ENCODE data around the gene GYS1.

Gene GYS1

DNA sequence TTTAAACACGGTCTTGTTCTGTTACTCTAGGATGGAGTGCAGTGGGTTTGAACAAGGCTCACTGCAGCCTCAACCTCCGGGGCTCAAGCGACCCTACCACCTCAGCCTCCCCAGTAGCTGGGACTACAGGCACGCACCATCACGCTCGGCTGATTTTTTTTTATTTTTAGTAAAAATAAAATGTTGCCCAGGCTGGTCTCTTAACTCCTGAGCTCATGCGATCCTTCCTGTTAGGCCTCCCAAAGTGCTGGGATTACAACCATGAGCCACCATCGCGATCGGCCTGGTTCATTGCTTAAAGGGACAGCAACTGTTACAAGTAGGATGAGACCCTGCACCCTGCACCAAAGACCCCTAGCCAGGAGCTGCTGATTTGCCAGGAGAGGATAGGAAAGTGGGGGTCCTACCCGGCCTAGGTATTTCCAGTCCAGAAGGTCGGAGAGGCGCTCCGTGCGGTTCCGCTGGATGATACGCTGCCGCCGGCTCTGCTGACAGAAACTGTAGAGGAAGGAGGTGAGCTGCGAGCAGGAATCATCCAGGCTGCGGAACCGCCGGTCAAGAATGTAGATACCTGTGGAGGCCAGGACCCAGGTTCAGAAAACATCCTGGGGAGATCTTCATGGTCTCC is 22.9 kb downstream of the GYS1 start:
- H3K9me3 ChIP-seq (ENCODE audit: control insufficient read depth, low read length), result no peaks in the 10 kb centered on the region
- no peaks in the 10 kb centered on the region for H3K27me3 ChIP-seq (ENCODE audit: control insufficient read depth, insufficient read depth, low read length, poor library complexity, severe bottlenecking)
- peaks cover 5% of the 10 kb centered on the region for H3K4me1 ChIP-seq (ENCODE audit: control insufficient read depth, insufficient read depth, low read length)
- H3K36me3 ChIP-seq (ENCODE audit: control insufficient read depth, insufficient read depth, low read length), result peaks cover 26% of the 10 kb centered on the region
- WGBS, 2 experiments, result 95 to 97% methylated on average over 23 of the region's 23 CpGs
- H3K4me3 ChIP-seq (ENCODE audit: insufficient read depth, low read depth, low read length), result no peak overlapping the region
- H3K27ac ChIP-seq (ENCODE audit: insufficient read depth, low read depth, low read length, poor library complexity, severe bottlenecking), result no peak overlapping the region

DNA sequence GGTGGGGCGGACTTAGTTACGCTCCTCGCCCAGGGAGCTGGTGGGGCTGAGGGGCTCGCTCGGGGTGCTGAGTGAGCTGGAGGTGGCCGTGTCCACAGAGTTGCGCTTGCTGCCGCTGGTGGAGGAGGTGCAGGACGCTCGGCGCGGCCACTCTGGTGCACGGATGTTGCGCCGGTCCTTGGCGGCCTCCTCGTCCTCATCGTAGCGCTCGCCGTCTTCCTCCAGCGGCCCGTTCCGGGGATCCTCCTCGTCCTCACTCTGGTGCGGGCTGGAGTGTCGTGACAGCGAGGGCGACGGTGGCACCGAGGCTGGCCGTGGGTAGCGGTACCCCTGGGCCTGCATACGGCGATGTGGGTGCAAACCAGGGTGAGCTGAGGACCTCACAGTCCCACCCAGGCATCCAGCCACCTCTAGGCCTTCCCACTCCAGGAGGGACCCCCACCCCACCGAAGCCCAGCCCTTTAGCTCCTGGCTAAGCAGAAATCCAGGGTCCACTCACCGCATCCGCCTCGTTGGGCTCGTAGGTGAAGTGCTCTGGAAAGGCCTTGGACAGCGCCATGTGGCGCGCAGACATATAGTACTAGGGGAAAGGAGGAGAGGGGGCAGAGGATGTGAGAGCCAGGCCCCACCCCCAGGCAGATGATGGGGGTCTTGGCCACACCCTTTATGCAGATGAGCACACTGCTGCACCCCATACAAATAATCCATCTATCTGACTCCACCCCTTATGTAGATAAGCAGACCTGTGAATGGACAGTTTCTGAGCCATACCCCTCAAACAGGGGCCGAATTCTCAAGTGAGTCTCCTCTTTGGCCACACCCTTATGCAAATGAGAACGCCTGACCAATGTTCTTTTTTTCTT is 23.6 kb downstream of the GYS1 start:
- Histone ChIP-seq H3K36me3 (ENCODE audit: control insufficient read depth, insufficient read depth, low read length) (peaks cover 25% of the 10 kb centered on the region), H3K4me1 (ENCODE audit: control insufficient read depth, insufficient read depth, low read length) (peaks cover 8% of the 10 kb centered on the region), H3K4me3 (ENCODE audit: insufficient read depth, low read depth, low read length) (no peak overlapping the region), H3K27me3 (ENCODE audit: control insufficient read depth, insufficient read depth, low read length, poor library complexity, severe bottlenecking) (no peaks in the 10 kb centered on the region), H3K27ac (ENCODE audit: insufficient read depth, low read depth, low read length, poor library complexity, severe bottlenecking) (no peak overlapping the region), H3K9me3 (ENCODE audit: control insufficient read depth, low read length) (no peaks in the 10 kb centered on the region)
- 96% methylated on average over 45 of the region's 45 CpGs for whole genome bisulfite sequencing, 2 experiments

DNA sequence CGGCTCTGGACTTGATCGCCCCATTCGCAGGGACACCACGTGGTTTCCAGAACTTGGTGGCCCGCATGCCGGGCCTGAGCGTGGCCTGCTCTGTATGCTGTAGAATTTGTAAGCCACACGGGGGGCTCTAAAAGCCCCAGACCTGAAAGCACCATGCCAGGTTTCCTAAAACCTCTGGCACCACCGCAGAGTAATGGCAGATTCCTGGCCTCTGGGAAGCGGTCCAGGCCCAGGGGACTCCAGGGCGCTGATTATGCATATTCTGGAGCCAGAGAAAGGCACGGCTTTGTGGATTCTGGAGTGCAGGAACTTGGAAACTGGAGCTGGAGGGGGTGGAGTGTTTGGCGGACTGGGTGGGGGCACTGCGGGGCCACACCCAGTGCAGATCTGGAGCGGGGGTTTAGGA is 24.3 kb downstream of the GYS1 start:
- Histone ChIP-seq H3K27me3 (ENCODE audit: control insufficient read depth, insufficient read depth, low read length, poor library complexity, severe bottlenecking) (no peaks in the 10 kb centered on the region), H3K27ac (ENCODE audit: insufficient read depth, low read depth, low read length, poor library complexity, severe bottlenecking) (no peak overlapping the region), H3K9me3 (ENCODE audit: control insufficient read depth, low read length) (no peaks in the 10 kb centered on the region), H3K4me1 (ENCODE audit: control insufficient read depth, insufficient read depth, low read length) (peaks cover 15% of the 10 kb centered on the region), H3K4me3 (ENCODE audit: insufficient read depth, low read depth, low read length) (no peak overlapping the region), H3K36me3 (ENCODE audit: control insufficient read depth, insufficient read depth, low read length) (peaks cover 19% of the 10 kb centered on the region)
- WGBS, 2 experiments, result 95 to 97% methylated on average over 15 of the region's 15 CpGs

DNA sequence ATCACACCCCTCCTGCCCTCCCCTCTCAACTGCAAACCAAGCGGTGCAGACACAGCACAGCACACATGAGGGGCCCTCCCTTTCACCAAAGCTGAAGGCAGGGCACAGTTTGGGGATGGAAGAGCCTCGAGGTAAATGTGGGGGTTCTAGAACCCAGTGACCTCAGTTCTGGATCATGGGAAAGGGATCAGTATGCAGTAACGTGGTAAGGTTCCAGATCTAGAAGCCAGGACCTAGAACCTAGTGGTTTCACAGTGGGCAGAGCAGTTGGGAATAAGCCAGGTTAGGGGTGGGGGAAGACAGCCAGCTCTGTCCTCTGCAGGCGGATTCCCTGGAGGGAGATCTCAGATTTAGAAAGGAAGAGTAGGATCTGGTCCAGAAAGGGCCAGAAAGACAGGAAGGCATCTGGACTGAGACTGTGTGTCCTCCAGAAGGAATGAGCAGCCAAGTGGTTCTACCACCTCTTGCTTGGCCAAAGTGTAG is 24.9 kb downstream of the GYS1 start:
- peaks cover 20% of the 10 kb centered on the region for H3K4me1 ChIP-seq (ENCODE audit: control insufficient read depth, insufficient read depth, low read length)
- WGBS, 2 experiments, result 94 to 95% methylated on average over 4 of the region's 4 CpGs
- H3K27ac ChIP-seq (ENCODE audit: insufficient read depth, low read depth, low read length, poor library complexity, severe bottlenecking), result no peak overlapping the region
- no peaks in the 10 kb centered on the region for H3K9me3 ChIP-seq (ENCODE audit: control insufficient read depth, low read length)
- no peaks in the 10 kb centered on the region for H3K27me3 ChIP-seq (ENCODE audit: control insufficient read depth, insufficient read depth, low read length, poor library complexity, severe bottlenecking)
- H3K4me3 ChIP-seq (ENCODE audit: insufficient read depth, low read depth, low read length), result no peak overlapping the region
- H3K36me3 ChIP-seq (ENCODE audit: control insufficient read depth, insufficient read depth, low read length), result peaks cover 19% of the 10 kb centered on the region

DNA sequence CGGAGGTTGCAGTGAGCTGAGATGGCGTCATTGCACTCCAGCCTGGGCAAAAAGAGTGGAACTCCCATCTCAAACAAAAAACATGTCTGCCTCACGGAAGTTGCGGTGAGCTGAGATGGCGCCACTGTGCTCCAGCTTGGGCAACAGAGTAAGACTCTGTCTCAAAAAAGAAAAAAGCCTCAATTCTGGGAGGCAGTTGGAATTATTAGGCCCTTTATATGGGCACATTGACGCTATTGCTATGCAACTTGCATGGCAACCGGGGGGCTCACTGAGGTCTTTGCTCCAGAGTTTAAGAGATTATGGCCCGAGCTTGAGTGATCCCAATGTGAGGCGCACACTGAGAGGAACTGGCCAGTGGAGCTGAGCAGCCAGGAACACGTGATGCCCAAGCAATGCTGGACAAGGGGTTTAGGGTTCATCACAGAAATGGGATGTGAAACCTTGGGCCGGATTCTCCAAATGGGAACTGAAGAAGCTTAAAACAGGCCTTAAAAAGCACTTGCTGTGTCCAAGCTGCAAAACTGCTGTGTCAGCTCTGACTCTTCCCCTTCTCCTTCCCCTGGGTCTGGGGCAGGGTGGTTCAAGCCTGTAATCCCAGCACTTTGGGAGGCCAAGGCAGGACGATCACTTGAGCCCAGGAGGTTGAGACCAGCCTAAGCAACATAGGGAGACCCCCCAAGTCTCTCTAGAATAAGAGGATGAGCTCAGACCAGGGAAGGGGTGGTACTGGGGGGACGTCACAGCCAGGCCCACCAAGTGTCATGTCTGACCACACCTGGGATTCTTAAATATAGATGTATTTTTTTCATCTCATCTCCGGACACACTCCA is 25.5 kb downstream of the GYS1 start:
- Histone ChIP-seq H3K27me3 (ENCODE audit: control insufficient read depth, insufficient read depth, low read length, poor library complexity, severe bottlenecking) (no peaks in the 10 kb centered on the region), H3K36me3 (ENCODE audit: control insufficient read depth, insufficient read depth, low read length) (peaks cover 19% of the 10 kb centered on the region), H3K4me1 (ENCODE audit: control insufficient read depth, insufficient read depth, low read length) (peaks cover 25% of the 10 kb centered on the region), H3K4me3 (ENCODE audit: insufficient read depth, low read depth, low read length) (no peak overlapping the region), H3K9me3 (ENCODE audit: control insufficient read depth, low read length) (no peaks in the 10 kb centered on the region), H3K27ac (ENCODE audit: insufficient read depth, low read depth, low read length, poor library complexity, severe bottlenecking) (no peak overlapping the region)
- WGBS, 2 experiments, result 93 to 94% methylated on average over 14 of the region's 14 CpGs

DNA sequence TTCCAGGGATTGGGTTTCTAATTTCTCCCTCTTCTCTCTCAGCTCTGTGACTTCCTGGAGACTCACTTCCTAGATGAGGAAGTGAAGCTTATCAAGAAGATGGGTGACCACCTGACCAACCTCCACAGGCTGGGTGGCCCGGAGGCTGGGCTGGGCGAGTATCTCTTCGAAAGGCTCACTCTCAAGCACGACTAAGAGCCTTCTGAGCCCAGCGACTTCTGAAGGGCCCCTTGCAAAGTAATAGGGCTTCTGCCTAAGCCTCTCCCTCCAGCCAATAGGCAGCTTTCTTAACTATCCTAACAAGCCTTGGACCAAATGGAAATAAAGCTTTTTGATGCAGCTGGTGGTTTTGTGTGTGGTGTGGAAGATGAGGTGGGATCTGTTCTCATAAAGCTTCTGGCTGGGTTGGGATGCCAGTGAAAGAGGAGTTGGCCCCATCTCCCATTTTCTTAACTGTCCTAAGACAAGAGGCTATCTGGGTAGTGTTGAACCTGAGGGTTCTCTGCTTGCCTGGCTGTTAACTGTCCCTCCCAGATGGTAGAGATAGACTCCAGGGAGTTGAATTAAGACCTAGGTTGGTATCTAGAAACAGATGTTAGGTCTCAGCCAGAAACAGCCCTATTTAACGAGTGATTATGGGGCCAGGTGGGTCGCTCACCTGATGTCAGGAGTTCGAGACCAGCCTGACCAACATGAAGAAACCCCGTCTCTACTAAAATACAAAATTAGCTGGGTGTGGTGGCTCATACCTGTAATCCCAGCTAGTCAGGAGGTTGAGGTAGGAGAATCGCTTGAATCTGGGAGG is 26.4 kb downstream of the GYS1 start:
- WGBS, 2 experiments, result 92 to 94% methylated on average over 10 of the region's 10 CpGs
- H3K36me3 ChIP-seq (ENCODE audit: control insufficient read depth, insufficient read depth, low read length), result peaks cover 19% of the 10 kb centered on the region

DNA sequence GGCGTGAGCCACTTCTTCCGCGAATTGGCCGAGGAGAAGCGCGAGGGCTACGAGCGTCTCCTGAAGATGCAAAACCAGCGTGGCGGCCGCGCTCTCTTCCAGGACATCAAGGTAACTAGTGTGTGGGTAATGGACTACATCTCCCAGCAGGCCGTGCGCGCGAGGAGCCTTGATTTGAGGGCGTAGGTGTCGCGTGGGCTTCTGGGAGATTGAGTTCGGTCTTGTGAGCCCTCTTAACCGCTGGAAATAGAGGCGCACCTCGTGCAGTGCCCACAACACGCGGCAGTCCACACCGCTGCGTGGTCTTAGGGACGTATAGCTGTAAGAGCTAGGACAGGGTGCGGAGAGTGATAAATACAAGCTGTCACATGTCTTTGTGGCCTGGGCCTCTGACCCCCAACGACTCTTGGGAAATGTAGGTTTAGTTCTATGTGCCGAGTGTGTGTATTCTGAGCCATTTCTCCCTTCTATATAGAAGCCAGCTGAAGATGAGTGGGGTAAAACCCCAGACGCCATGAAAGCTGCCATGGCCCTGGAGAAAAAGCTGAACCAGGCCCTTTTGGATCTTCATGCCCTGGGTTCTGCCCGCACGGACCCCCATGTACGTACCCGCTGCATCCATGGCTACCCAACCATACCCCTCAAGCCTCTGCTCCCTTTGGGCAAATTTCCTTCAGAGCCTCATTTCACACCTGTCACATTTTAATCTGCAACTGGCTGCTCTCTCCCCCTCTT is 27.1 kb downstream of the GYS1 start:
- Histone ChIP-seq H3K27me3 (ENCODE audit: control insufficient read depth, insufficient read depth, low read length, poor library complexity, severe bottlenecking) (no peaks in the 10 kb centered on the region), H3K4me3 (ENCODE audit: insufficient read depth, low read depth, low read length) (peak overlapping the region; percentile 66), H3K4me1 (ENCODE audit: control insufficient read depth, insufficient read depth, low read length) (peaks cover 26% of the 10 kb centered on the region), H3K9me3 (ENCODE audit: control insufficient read depth, low read length) (no peaks in the 10 kb centered on the region), H3K36me3 (ENCODE audit: control insufficient read depth, insufficient read depth, low read length) (peaks cover 20% of the 10 kb centered on the region), H3K27ac (ENCODE audit: insufficient read depth, low read depth, low read length, poor library complexity, severe bottlenecking) (no peak overlapping the region)
- 15 to 16% methylated on average over 36 of the region's 36 CpGs for WGBS, 2 experiments

More for the DNA sequence above, 26.4 kb downstream of the GYS1 start:
- Histone ChIP-seq H3K9me3 (ENCODE audit: control insufficient read depth, low read length) (no peaks in the 10 kb centered on the region), H3K27ac (ENCODE audit: insufficient read depth, low read depth, low read length, poor library complexity, severe bottlenecking) (no peak overlapping the region), H3K27me3 (ENCODE audit: control insufficient read depth, insufficient read depth, low read length, poor library complexity, severe bottlenecking) (no peaks in the 10 kb centered on the region), H3K4me1 (ENCODE audit: control insufficient read depth, insufficient read depth, low read length) (peaks cover 26% of the 10 kb centered on the region), H3K4me3 (ENCODE audit: insufficient read depth, low read depth, low read length) (peak overlapping the region; percentile 66)

DNA sequence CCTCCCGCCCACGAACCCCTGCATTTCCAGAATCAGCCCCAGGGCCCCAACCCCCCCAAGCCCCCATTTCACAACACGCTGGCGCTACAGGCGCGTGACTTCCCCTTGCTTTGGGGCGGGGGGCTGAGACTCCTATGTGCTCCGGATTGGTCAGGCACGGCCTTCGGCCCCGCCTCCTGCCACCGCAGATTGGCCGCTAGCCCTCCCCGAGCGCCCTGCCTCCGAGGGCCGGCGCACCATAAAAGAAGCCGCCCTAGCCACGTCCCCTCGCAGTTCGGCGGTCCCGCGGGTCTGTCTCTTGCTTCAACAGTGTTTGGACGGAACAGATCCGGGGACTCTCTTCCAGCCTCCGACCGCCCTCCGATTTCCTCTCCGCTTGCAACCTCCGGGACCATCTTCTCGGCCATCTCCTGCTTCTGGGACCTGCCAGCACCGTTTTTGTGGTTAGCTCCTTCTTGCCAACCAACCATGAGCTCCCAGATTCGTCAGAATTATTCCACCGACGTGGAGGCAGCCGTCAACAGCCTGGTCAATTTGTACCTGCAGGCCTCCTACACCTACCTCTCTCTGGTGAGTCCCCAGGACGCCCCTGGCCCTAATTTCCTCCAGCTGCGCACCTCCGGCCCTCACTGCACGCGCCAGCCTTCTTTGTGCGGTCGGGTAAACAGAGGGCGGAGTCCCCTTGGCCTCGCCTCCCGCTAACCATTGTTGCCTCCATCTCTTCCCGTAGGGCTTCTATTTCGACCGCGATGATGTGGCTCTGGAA is 27.9 kb downstream of the GYS1 start, which contains the start of gene FTL:
FTL (plus strand) TSS at position 270 of the 766 bp plus-strand sequence; CDS start at position 469, 199 bp downstream.
- peaks cover 22% of the 10 kb centered on the region for H3K36me3 ChIP-seq (ENCODE audit: control insufficient read depth, insufficient read depth, low read length)
- H3K9me3 ChIP-seq (ENCODE audit: control insufficient read depth, low read length), result no peaks in the 10 kb centered on the region
- peak within 1 kb of the TSS; percentile 64 for H3K27ac ChIP-seq (ENCODE audit: insufficient read depth, low read depth, low read length, poor library complexity, severe bottlenecking)
- H3K27me3 ChIP-seq (ENCODE audit: control insufficient read depth, insufficient read depth, low read length, poor library complexity, severe bottlenecking), result no peaks in the 10 kb centered on the region
- H3K4me1 ChIP-seq (ENCODE audit: control insufficient read depth, insufficient read depth, low read length), result peaks cover 23% of the 10 kb centered on the region
- 0% methylated on average over 50 of the region's 52 CpGs for WGBS, 2 experiments
- H3K4me3 ChIP-seq (ENCODE audit: insufficient read depth, low read depth, low read length), result peak within 1 kb of the TSS; percentile 66

Data from ectodermal cell (in vitro differentiated cells).